NB4 (cell line): Measurements from ENCODE around the gene PHOSPHO2.

Source experiments
- CTCF ChIP-seq: IDR thresholded peaks from one replicate; pipeline ENCODE4 v1.5.1; 2012; ENCODE audit warnings: low read depth, low read length
- MAX ChIP-seq: IDR thresholded peaks from 2 replicates; pipeline ENCODE4 v1.6.1; 2011; ENCODE audit warnings: low read depth, low read length
- POLR2A ChIP-seq: IDR thresholded peaks from 2 replicates; pipeline ENCODE4 v1.6.1; 2011; ENCODE audit warnings: mild to moderate bottlenecking; ENCODE audit not compliant: insufficient read length; ENCODE audit errors: extremely low read depth

GRCh38 chr2:169716238-169716886 is 22.1 kb downstream of the PHOSPHO2 start:
- TF ChIP-seq CTCF (no peak), POLR2A (no peak), MAX (no peak)
